Measurements from ENCODE around the gene BCR.

The BCR gene

DNA sequence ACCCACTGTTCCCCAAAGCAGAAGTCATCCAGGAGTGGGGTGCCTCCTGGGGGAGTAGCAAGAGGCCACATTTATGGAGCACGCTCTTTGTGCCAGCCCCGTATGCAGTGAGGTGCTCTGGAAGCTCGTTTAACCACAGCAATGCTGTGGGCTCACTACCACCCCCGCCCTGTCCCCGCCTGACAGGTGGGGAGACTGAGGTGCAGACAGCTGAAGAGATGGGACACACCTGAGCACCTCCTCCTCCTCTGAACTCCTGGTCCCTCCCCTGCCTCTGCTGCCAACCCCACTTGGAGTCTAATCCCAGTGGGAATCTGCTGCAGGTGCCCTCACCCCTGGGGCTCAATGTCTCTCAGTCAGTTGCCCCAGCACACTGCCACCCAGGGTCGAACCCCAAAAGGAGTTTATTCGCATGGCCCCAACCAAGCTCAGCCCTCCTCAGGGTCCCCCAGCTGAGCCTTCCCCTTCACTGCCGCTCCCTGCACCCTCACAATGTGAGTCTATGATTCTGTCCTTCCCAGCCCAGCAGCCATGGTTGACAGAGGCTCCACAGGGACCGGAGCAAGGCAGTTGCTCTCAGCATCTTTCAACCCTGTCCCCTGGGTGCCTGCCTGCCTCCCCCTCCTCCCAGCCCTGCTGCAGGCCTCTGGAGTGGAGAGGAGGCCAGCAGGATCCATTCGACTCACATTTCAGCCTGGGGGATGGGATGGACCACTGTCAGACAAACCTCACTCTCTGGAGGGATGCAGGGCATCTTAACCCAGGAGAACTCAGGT, 13.3 kb upstream of the BCR start:
- TF ChIP-seq, protein P1, sequence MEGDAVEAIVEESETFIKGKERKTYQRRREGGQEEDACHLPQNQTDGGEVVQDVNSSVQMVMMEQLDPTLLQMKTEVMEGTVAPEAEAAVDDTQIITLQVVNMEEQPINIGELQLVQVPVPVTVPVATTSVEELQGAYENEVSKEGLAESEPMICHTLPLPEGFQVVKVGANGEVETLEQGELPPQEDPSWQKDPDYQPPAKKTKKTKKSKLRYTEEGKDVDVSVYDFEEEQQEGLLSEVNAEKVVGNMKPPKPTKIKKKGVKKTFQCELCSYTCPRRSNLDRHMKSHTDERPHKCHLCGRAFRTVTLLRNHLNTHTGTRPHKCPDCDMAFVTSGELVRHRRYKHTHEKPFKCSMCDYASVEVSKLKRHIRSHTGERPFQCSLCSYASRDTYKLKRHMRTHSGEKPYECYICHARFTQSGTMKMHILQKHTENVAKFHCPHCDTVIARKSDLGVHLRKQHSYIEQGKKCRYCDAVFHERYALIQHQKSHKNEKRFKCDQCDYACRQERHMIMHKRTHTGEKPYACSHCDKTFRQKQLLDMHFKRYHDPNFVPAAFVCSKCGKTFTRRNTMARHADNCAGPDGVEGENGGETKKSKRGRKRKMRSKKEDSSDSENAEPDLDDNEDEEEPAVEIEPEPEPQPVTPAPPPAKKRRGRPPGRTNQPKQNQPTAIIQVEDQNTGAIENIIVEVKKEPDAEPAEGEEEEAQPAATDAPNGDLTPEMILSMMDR (IDR thresholded peaks at IDR 0.05; ENCODE audit: insufficient read depth, low read length), result no peak
- TF ChIP-seq SPI1 (IDR thresholded peaks at IDR 0.05; ENCODE audit: borderline replicate concordance, low read depth) (no peak), GABPA (IDR thresholded peaks at IDR 0.05; ENCODE audit: low read depth) (no peak), POLR2AphosphoS5 (IDR thresholded peaks at IDR 0.05; ENCODE audit: low read depth) (no peak)
- TF ChIP-seq, protein P2, sequence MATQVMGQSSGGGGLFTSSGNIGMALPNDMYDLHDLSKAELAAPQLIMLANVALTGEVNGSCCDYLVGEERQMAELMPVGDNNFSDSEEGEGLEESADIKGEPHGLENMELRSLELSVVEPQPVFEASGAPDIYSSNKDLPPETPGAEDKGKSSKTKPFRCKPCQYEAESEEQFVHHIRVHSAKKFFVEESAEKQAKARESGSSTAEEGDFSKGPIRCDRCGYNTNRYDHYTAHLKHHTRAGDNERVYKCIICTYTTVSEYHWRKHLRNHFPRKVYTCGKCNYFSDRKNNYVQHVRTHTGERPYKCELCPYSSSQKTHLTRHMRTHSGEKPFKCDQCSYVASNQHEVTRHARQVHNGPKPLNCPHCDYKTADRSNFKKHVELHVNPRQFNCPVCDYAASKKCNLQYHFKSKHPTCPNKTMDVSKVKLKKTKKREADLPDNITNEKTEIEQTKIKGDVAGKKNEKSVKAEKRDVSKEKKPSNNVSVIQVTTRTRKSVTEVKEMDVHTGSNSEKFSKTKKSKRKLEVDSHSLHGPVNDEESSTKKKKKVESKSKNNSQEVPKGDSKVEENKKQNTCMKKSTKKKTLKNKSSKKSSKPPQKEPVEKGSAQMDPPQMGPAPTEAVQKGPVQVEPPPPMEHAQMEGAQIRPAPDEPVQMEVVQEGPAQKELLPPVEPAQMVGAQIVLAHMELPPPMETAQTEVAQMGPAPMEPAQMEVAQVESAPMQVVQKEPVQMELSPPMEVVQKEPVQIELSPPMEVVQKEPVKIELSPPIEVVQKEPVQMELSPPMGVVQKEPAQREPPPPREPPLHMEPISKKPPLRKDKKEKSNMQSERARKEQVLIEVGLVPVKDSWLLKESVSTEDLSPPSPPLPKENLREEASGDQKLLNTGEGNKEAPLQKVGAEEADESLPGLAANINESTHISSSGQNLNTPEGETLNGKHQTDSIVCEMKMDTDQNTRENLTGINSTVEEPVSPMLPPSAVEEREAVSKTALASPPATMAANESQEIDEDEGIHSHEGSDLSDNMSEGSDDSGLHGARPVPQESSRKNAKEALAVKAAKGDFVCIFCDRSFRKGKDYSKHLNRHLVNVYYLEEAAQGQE (IDR thresholded peaks at IDR 0.05; ENCODE audit: insufficient replicate concordance, low read depth), result no peak
- no peak for DNase-seq (ENCODE audit: low read depth in 1 of 2, low spot score in 1 of 2)
- Histone ChIP-seq H3K27ac (replicated peaks) (no peak overlapping the region), H3K4me3 (replicated peaks; ENCODE audit: insufficient read depth, low read length) (no peak overlapping the region), H3K27me3 (ENCODE audit: insufficient read depth, poor library complexity, severe bottlenecking) (no peaks in the 10 kb centered on the region)

GRCh38 chr22:23168391-23169042, 11.8 kb upstream of the BCR start:
- H3K27me3 ChIP-seq (ENCODE audit: insufficient read depth, poor library complexity, severe bottlenecking), result no peaks in the 10 kb centered on the region
- DNase-seq (ENCODE audit: low read depth in 1 of 2, low spot score in 1 of 2), result no peak
- TF ChIP-seq, protein P2 (IDR thresholded peaks at IDR 0.05; ENCODE audit: insufficient replicate concordance, low read depth), result no peak
- TF ChIP-seq POLR2AphosphoS5 (IDR thresholded peaks at IDR 0.05; ENCODE audit: low read depth) (no peak), SPI1 (IDR thresholded peaks at IDR 0.05; ENCODE audit: borderline replicate concordance, low read depth) (no peak), GABPA (IDR thresholded peaks at IDR 0.05; ENCODE audit: low read depth) (no peak)
- TF ChIP-seq, protein P1 (IDR thresholded peaks at IDR 0.05; ENCODE audit: insufficient read depth, low read length), result no peak

GRCh38 chr22:23169043-23169406, 11.3 kb upstream of the BCR start:
- no peak for DNase-seq (ENCODE audit: low read depth in 1 of 2, low spot score in 1 of 2)
- no peak for TF ChIP-seq GABPA (IDR thresholded peaks at IDR 0.05; ENCODE audit: low read depth)
- TF ChIP-seq, protein P2 (IDR thresholded peaks at IDR 0.05; ENCODE audit: insufficient replicate concordance, low read depth), result no peak
- TF ChIP-seq POLR2AphosphoS5 (IDR thresholded peaks at IDR 0.05; ENCODE audit: low read depth), result no peak
- TF ChIP-seq, protein P1 (IDR thresholded peaks at IDR 0.05; ENCODE audit: insufficient read depth, low read length), result no peak
- TF ChIP-seq SPI1 (IDR thresholded peaks at IDR 0.05; ENCODE audit: borderline replicate concordance, low read depth), result no peak
- H3K4me3 ChIP-seq (replicated peaks; ENCODE audit: insufficient read depth, low read length), result no peak overlapping the region
- H3K27ac ChIP-seq (replicated peaks), result no peak overlapping the region
- H3K27me3 ChIP-seq (ENCODE audit: insufficient read depth, poor library complexity, severe bottlenecking), result no peaks in the 10 kb centered on the region

More at GRCh38 chr22:23168391-23169042, 11.8 kb upstream of the BCR start:
- Histone ChIP-seq H3K4me3 (replicated peaks; ENCODE audit: insufficient read depth, low read length) (no peak overlapping the region), H3K27ac (replicated peaks) (no peak overlapping the region)
